ENCODE measurements around the gene ZDHHC12. TPM values are rescaled to one million over a fixed set of nuclear protein-coding genes. Genes with fewer than 3 reads are reported as not detected.

ZDHHC12 gene, protein sequence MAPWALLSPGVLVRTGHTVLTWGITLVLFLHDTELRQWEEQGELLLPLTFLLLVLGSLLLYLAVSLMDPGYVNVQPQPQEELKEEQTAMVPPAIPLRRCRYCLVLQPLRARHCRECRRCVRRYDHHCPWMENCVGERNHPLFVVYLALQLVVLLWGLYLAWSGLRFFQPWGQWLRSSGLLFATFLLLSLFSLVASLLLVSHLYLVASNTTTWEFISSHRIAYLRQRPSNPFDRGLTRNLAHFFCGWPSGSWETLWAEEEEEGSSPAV
- polyA plus RNA-seq (ENCODE audit: insufficient read length in 10 of 10) = 1 to 10 TPM; 5.0 to 7.1 (median 6.5) TPM
- long read RNA-seq, donor 1, transcript ZDHHC12-201 (5 exons, 1,129 nt) = major isoform, 6 of 6 reads
- long read RNA-seq, donor 1, partial matches to known transcripts = 0 of 6 reads
- long read RNA-seq, donor 1, other reads (novel, unspliced or antisense) = 0 of 6 reads
- long read RNA-seq, donor 2, partial matches to known transcripts = 0 of 4 reads
- long read RNA-seq, donor 2, other reads (novel, unspliced or antisense) = 0 of 4 reads
- long read RNA-seq, donor 3 = 0 reads
- long read RNA-seq, donor 4, partial matches to known transcripts = 0 of 4 reads
- long read RNA-seq, donor 4, other reads (novel, unspliced or antisense) = 0 of 4 reads
- long read RNA-seq, donor 5, transcript ZDHHC12-201 (5 exons, 1,129 nt) = major isoform, 7 of 7 reads
- long read RNA-seq, donor 5, partial matches to known transcripts = 0 of 7 reads
- long read RNA-seq, donor 5, other reads (novel, unspliced or antisense) = 0 of 7 reads
- long read RNA-seq, donor 6, partial matches to known transcripts = 0 of 3 reads
- long read RNA-seq, donor 6, other reads (novel, unspliced or antisense) = 0 of 3 reads
- long read RNA-seq, donor 7, transcript ZDHHC12-201 (5 exons, 1,129 nt) = major isoform, 7 of 7 reads
- long read RNA-seq, donor 7, partial matches to known transcripts = 0 of 7 reads
- long read RNA-seq, donor 7, other reads (novel, unspliced or antisense) = 0 of 7 reads
- long read RNA-seq, donor 8, partial matches to known transcripts = 0 of 4 reads
- long read RNA-seq, donor 8, other reads (novel, unspliced or antisense) = 0 of 4 reads
- long read RNA-seq, donor 9, partial matches to known transcripts = 0 of 1 reads
- long read RNA-seq, donor 9, other reads (novel, unspliced or antisense) = 0 of 1 reads

GRCh38 chr9:128723866-128724743 is at the start of gene ZDHHC12:
ZDHHC12 (minus strand) TSS chr9:128724127; CDS start chr9:128724093, 34 bp downstream.
- peak; percentile 85 to 93 (median 86) for DNase-seq

DNA sequence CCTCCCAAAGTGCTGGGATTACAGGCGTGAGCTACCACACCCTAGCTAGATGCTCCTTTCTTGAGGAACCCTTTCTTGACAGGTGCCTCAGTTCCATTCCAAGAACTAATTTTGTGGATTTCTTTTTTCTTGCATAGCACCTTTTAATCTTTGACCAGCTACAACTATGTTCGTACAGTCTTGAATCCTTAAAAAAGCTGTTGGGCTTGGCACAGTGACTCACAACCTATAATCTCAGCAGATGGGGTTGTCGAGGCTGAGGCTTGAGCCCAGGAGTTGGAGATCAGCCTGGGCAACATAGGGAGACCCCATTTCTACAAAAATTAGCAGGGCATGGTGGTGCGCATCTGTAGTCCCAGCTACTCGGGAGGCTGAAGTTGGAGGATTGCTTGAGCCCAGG is 49.1 kb upstream of the ZDHHC12 start:
- DNase-seq = no peak

DNA sequence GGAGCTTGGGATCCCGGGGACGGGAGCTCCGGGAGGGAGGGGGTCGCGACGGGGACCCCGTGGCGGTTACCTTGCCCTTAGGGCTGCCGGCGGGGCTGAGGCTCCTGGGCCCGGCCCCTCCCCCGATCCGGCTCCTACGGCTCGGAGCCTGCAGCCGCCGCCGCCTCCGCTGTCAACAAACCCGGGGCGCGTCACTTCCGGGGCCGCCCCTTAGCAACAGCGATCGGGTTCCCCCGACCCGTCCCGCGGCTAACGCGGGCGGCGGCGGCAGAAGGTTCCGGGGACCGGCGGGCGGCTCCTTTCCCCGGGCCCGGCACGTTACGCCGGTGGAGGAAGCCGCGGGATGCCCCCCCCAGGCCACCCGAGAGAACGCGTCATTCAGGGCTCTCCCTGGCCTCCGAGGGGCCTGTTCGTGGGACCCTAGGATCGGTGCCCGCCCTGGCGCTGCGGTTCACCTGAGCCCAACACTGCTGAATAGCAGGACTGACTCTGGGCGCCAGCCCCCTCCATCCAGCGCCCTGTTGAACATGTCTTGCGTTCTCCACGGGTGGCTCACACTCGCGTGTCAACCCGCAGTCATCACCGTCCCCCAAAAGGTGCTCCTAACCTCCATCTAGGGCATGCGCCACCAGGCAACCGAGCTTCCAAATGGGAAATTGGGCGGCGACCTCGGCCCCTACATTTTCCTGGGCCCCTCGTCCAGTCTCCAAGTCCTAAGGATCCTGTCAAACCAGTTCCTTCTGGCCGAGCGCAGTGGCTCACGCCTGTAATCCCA is 48.0 kb upstream of the ZDHHC12 start, which contains the start of gene ZER1:
TSS of gene ZER1 (minus strand) at position 183 of the 775 bp plus-strand sequence. CDS start 16,362 bp downstream, outside the sequence.
- DNase-seq = peak; percentile 89 to 96 (median 93)

DNA sequence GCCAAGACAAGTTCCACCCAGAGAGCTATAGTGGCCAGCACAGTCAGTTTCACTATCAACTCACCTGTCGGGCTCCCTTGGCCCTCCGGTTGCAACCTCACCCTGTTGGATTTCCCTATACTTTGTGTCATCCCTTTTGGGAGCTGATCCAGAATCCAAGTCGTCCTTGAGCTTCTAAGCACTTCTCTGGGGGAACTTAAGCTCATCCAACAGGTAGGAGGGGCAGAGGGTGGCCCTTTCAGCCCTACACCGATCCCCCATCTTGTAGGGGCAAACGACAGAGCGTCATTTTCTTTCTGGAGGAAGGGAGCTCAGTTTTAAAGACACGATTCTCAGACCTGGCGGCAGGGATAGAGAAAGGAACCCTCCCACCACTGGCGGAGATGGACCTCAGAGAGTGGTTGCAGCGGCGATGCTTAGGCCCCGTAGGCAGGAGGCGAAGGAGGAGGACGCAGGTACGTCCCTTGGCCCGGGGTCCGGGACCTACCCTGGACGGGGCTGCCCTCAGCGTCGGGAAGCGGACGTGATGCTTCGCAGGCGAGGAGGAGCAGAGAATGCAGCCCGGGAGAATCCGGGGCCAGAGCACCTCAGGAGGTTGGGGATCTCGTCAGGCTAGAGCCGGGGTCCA is 47.3 kb upstream of the ZDHHC12 start:
- DNase-seq = peak in 1 of 3 donors; percentile 3

- DNase-seq = no peak
These were observed 46.5 kb upstream of the ZDHHC12 start for GRCh38 chr9:128770286-128771030.

GRCh38 chr9:128768606-128769005 is 44.7 kb upstream of the ZDHHC12 start:
- DNase-seq = no peak

DNA sequence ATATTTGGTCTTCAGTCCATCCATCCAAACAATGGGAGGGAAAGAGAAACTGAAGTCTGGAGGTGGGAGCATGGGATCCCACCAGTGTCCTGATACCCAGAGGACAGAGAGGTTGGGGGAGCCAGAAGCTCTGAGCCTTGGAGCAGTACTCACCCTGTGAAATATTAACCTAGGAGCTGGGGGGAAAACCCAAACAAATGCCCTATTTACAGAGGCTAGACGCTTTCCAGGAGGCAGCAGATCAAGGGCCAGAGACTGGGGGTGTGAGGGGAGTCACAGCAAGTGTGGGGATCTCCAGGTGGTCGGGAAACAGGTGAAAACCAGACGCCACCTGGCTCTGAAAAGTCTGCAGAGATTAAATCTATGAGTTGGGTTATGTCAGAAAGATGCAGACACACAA is 41.6 kb upstream of the ZDHHC12 start:
- no peak for DNase-seq

DNA sequence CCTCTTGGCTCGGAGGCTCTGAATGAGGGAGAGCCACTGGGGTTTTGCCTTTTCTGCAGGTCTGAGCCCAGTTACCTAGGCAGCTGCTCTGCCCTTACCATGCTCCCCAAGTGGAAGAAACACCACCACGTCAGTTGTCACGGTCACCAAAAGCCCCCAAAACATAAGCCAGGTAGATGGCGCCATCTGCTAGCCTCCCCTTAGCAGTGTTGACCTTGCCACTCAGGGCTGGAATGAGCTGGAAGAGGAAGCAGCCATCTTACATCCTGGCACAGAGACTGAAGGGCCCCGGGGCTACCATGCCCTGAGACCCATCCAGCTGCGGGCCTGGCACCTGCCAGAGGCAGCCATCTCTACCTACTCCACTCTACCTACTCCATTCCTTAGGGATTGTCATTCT is 40.4 kb upstream of the ZDHHC12 start:
- DNase-seq = no peak

GRCh38 chr9:128762671-128763449 is 38.9 kb upstream of the ZDHHC12 start:
- no peak for DNase-seq

GRCh38 chr9:128757602-128758001 is 33.7 kb upstream of the ZDHHC12 start:
- no peak for DNase-seq

GRCh38 chr9:128753627-128754026 is 29.7 kb upstream of the ZDHHC12 start:
- DNase-seq = no peak

GRCh38 chr9:128750926-128751595 is 27.1 kb upstream of the ZDHHC12 start:
- no peak for DNase-seq

DNA sequence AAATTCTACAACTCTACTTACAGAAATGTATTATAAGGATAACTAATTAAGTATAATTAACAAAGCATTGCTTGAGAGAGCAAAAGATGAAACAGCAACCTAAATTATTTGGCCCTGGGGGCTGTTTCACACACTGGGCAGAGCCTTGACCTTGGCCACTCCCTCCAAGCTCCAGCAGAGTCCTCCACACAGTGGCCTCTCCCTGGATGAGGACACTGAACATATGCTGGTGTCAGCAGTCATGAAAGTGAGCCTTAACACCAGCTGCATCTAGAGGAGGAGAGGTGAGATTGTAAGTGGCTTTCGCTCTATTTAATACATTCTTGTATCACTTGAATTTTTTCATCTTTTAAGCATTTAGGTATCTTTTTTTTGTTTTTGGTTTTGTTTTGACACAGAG is 23.3 kb upstream of the ZDHHC12 start:
- no peak for DNase-seq

DNA sequence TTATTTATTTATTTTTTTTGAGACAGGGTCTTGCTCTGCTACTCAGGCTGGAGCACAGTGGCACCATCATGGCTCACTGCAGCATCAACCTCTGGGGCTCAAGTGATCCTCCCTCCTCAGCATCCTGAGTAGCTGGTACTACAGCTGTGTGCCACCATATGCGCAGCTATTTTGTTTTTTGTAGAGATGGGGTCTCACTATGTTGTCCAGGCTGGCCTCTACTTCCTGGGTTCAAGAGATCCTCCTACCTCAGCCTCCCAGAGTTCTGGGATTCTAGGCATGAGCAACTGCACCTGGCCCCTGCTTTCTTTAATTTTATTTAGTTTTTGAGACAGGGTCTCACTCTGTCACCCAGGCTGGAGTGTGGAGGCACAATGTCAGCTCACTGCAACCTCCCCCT is 19.5 kb upstream of the ZDHHC12 start:
- no peak for DNase-seq

DNA sequence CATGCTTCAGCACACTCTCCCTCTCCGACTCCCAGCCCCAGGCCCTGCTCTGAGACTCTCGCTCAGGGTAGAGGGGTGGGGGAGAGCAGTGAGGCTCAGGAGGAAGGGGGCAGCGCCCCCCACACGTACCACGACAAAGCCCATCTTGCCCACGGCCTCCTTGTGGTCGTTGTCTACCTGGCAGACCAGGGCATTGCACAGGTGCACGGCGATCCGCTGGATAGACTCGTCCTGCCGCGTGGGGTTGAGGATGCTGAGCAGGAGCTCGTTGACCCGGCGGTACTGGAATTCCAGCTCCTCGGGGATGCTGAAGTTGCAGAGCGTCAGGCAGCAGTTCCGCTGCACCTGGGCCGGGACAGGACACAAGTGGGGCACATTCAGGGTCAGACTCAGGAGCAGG is 18.5 kb upstream of the ZDHHC12 start:
- no peak for DNase-seq

DNA sequence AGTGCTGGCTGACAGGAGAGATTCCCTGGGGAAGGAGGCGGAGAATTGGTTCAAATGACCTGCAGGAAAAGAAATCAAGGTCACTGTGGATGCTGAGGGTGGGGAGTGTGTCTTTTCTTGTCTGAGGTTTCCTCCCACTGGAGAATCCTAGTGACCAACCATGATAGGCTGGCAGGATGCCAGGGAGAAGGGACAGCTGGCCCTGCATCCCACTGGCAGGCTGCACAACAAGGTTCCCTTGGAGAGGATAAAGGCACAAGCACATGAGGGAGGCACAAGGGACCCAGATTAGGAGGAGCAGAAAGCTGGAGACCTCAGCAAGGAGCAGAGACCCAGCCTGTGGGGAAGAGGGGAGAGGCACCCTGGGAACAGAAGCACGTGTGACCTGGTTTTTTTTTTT is 11.4 kb upstream of the ZDHHC12 start:
- peak in 1 of 3 donors; percentile 12 for DNase-seq

- peak; percentile 58 to 74 (median 71) for DNase-seq
These were observed 9.3 kb upstream of the ZDHHC12 start for GRCh38 chr9:128733256-128733655.
